WTC11 (cell line): Measurements from ENCODE around the gene MKI67. TPM values are rescaled to one million over a fixed set of nuclear protein-coding genes. Genes with fewer than 3 reads are reported as not detected.

Experiments used
- ATAC-seq: fragments of 200-7000 bp; cut with Tn5 transposase; 2 replicates; pipeline ENCODE4 v1.10.0; 2021; ENCODE audit warnings: mild to moderate bottlenecking, moderate library complexity
- CTCF ChIA-PET: fragments of 300-600 bp; sonication (Branson Sonifier 250); formaldehyde crosslinking; loops from one replicate; lab custom pipeline; 2021; ENCODE audit warnings: antibody characterized with exemption; lab: Charles Lee
- POLR2A ChIA-PET: fragments of 350-600 bp; sonication (Branson Sonifier 250); formaldehyde crosslinking; loops from one replicate; lab custom pipeline; 2021; ENCODE audit warnings: antibody characterized with exemption; lab: Charles Lee
- DNase-seq: peaks from one replicate; pipeline ENCODE4 v3.0.0; 2021; ENCODE audit warnings: low spot score
- H3K27ac Mint-ChIP-seq: 2 replicates; pipeline ENCODE4 v1.8.0; 2021; ENCODE audit warnings: mixed read lengths
- H3K27me3 Mint-ChIP-seq: 2 replicates; pipeline ENCODE4 v1.8.0; 2021; ENCODE audit warnings: low read depth, mild to moderate bottlenecking, moderate library complexity, mixed read lengths
- H3K36me3 Mint-ChIP-seq: 2 replicates; pipeline ENCODE4 v1.8.0; 2021; ENCODE audit warnings: mixed read lengths
- H3K4me1 Mint-ChIP-seq: 2 replicates; pipeline ENCODE4 v1.8.0; 2022; ENCODE audit warnings: mixed read lengths
- H3K4me3 Mint-ChIP-seq: 2 replicates; pipeline ENCODE4 v1.8.0; 2021; ENCODE audit warnings: mild to moderate bottlenecking, moderate library complexity, mixed read lengths
- H3K9me3 Mint-ChIP-seq: 2 replicates; pipeline ENCODE4 v1.8.0; 2021; ENCODE audit warnings: mixed read lengths
- AFF4 ChIP-seq: sonication (generic); formaldehyde crosslinking; IDR thresholded peaks from 2 replicates; pipeline ENCODE4 v1.8.1; 2023; ENCODE audit warnings: mild to moderate bottlenecking, missing genetic modification reagents, borderline replicate concordance
- CDX4 ChIP-seq: fragments of 250-450 bp; sonication (Bioruptor Pico); IDR thresholded peaks from 2 replicates; pipeline ENCODE4 v1.9.0; 2021; ENCODE audit warnings: moderate library complexity, mild to moderate bottlenecking, inconsistent platforms, borderline replicate concordance
- E2F1 ChIP-seq: sonication (generic); formaldehyde crosslinking; IDR thresholded peaks from 2 replicates; pipeline ENCODE4 v1.8.0; 2022; ENCODE audit warnings: mild to moderate bottlenecking, missing genetic modification reagents
- ELF4 ChIP-seq: sonication (generic); formaldehyde crosslinking; IDR thresholded peaks from 2 replicates; pipeline ENCODE4 v1.8.1; 2022; ENCODE audit warnings: low read depth, mild to moderate bottlenecking, moderate library complexity, missing genetic modification reagents
- FOXP1 ChIP-seq: sonication (generic); formaldehyde crosslinking; IDR thresholded peaks from 2 replicates; pipeline ENCODE4 v1.8.0; 2022; ENCODE audit warnings: missing genetic modification reagents, mild to moderate bottlenecking, moderate library complexity, borderline replicate concordance
- IRF1 ChIP-seq: sonication (generic); formaldehyde crosslinking; IDR thresholded peaks from 2 replicates; pipeline ENCODE4 v1.8.0; 2023; ENCODE audit warnings: missing genetic modification reagents
- OVOL2 ChIP-seq: fragments of 250-450 bp; sonication (Bioruptor Pico); IDR thresholded peaks from 2 replicates; pipeline ENCODE4 v1.9.0; 2021; ENCODE audit warnings: mild to moderate bottlenecking, borderline replicate concordance
- RORB ChIP-seq: fragments of 250-450 bp; sonication (Bioruptor Pico); IDR thresholded peaks from 2 replicates; pipeline ENCODE4 v1.9.0; 2021; ENCODE audit warnings: mild to moderate bottlenecking
- ZNF138 ChIP-seq: sonication (generic); formaldehyde crosslinking; conservative IDR thresholded peaks from 2 replicates; pipeline ENCODE4 v1.8.1; 2022; ENCODE audit warnings: mild to moderate bottlenecking, moderate library complexity, missing genetic modification reagents
- ZNF532 ChIP-seq: fragments of 250-450 bp; sonication (Bioruptor Pico); IDR thresholded peaks from 2 replicates; pipeline ENCODE4 v1.9.0; 2021; ENCODE audit warnings: mild to moderate bottlenecking, borderline replicate concordance
- total RNA-seq: library from RNA; stranded (reverse); gene quantifications from 3 replicates; pipeline ENCODE4 v1.2.3, GENCODE V29; 2021

The MKI67 gene
- total RNA-seq, 1 experiment from 2014 or later: 118 TPM

GRCh38 chr10:128059266-128059981 is 66.8 kb downstream of the MKI67 start:
- H3K36me3 Mint-ChIP-seq: no peaks in the 10 kb centered on the region
- ChIA-PET POLR2A (interaction anchor here (0.7 kb wide), 1 partner anchor 84 kb away, joined by 4 read pairs; no protein-coding TSS in a partner anchor), CTCF (interaction anchor here (0.8 to 2.3 kb wide), 2 partner anchors 10 to 48 kb away, joined by 3 to 12 read pairs; no protein-coding TSS in a partner anchor)
- no peak overlapping the region for H3K4me3 Mint-ChIP-seq
- peaks cover 26% of the 10 kb centered on the region for H3K4me1 Mint-ChIP-seq
- H3K9me3 Mint-ChIP-seq: no peaks in the 10 kb centered on the region
- TF ChIP-seq OVOL2 (CRISPR knock-in tag): no peak
- no peak for TF ChIP-seq CDX4
- TF ChIP-seq RORB (CRISPR knock-in tag): no peak
- no peak for TF ChIP-seq IRF1 (CRISPR knock-in tag)
- TF ChIP-seq ZNF138 (CRISPR knock-in tag): no peak
- H3K27me3 Mint-ChIP-seq: no peaks in the 10 kb centered on the region
- ATAC-seq: no peak
- DNase-seq: no peak
- no peak overlapping the region for H3K27ac Mint-ChIP-seq

GRCh38 chr10:128058750-128059134 is 67.5 kb downstream of the MKI67 start:
- ATAC-seq (no peak), DNase-seq (no peak)
- H3K4me1 Mint-ChIP-seq: peaks cover 20% of the 10 kb centered on the region
- POLR2A ChIA-PET: interaction anchor here (0.7 kb wide), 1 partner anchor 85 kb away, joined by 4 read pairs; no protein-coding TSS in a partner anchor
- CTCF ChIA-PET: interaction anchor here (0.8 to 2.3 kb wide), 2 partner anchors 11 to 47 kb away, joined by 3 to 12 read pairs; no protein-coding TSS in a partner anchor
- no peaks in the 10 kb centered on the region for H3K9me3 Mint-ChIP-seq
- TF ChIP-seq ZNF532 (no peak), FOXP1 (no peak), ZNF138 (CRISPR knock-in tag) (no peak), AFF4 (no peak), ELF4 (no peak), E2F1 (no peak)
- no peak overlapping the region for H3K27ac Mint-ChIP-seq
- H3K36me3 Mint-ChIP-seq: no peaks in the 10 kb centered on the region
- H3K4me3 Mint-ChIP-seq: no peak overlapping the region
- H3K27me3 Mint-ChIP-seq: no peaks in the 10 kb centered on the region
